Panc1 (cell line): Measurements from ENCODE around the gene GLIS1. TPM values are rescaled to one million over a fixed set of nuclear protein-coding genes. Genes with fewer than 3 reads are reported as not detected.

Source experiments
- ATAC-seq: fragments of 200-7000 bp; cut with Tn5 transposase; 2 replicates; pipeline ENCODE4 v1.9.1; 2020; ENCODE audit warnings: mild to moderate bottlenecking, moderate library complexity
- BruUV-seq: library from RNA; stranded (reverse); fragments of 400-500 nt; replicated peaks from 2 replicates; lab custom pipeline; 2021; lab: Mats Ljungman, UMichigan
- CTCF ChIA-PET: fragments of 300-600 bp; sonication (Branson Sonifier 250); formaldehyde crosslinking; loops from one replicate; lab custom pipeline; 2022; ENCODE audit warnings: antibody characterized with exemption; lab: Charles Lee
- POLR2A ChIA-PET: fragments of 300-600 bp; sonication (Branson Sonifier 250); formaldehyde crosslinking; loops from one replicate; lab custom pipeline; 2022; ENCODE audit warnings: antibody characterized with exemption; lab: Charles Lee
- DNase-seq: peaks from one replicate; pipeline ENCODE4 v3.0.0-alpha.2; 2010; ENCODE audit warnings: low read depth, low spot score
- H3K27ac ChIP-seq: 2 replicates; pipeline ENCODE4 v1.5.1; 2011; ENCODE audit warnings: mild to moderate bottlenecking, low read length, inconsistent platforms
- H3K27me3 ChIP-seq: fragments of 200-500 bp; sonication (Bioruptor generic); 2 replicates; pipeline ENCODE4 v1.6.0; 2014; ENCODE audit warnings: low read length, inconsistent platforms; ENCODE audit not compliant: control insufficient read depth, insufficient read depth
- H3K36me3 ChIP-seq: fragments of 200-500 bp; sonication (Bioruptor generic); 2 replicates; pipeline ENCODE4 v1.5.1; 2014; ENCODE audit warnings: inconsistent platforms, mild to moderate bottlenecking, low read length, moderate library complexity; ENCODE audit not compliant: control insufficient read depth, insufficient read depth
- H3K4me1 ChIP-seq: 2 replicates; pipeline ENCODE4 v1.5.1; 2011; ENCODE audit warnings: inconsistent platforms, mild to moderate bottlenecking, low read length, moderate library complexity; ENCODE audit not compliant: control insufficient read depth, insufficient read depth
- H3K4me3 ChIP-seq, 2 experiments: 2 replicates each; pipeline ENCODE4 v1.5.1; 2011 to 2012; ENCODE audit warnings: low read depth in 2 of 2, low read length in 2 of 2, mild to moderate bottlenecking in 2 of 2, inconsistent platforms in 1 of 2, moderate library complexity in 1 of 2
- H3K9me3 ChIP-seq: fragments of 200-500 bp; sonication (Bioruptor generic); 2 replicates; pipeline ENCODE4 v1.5.1; 2014; ENCODE audit warnings: low read depth, mild to moderate bottlenecking, inconsistent platforms, low read length, moderate library complexity; ENCODE audit not compliant: control insufficient read depth, insufficient read depth
- CTCF ChIP-seq: fragments of 450-650 bp; IDR thresholded peaks from 2 replicates; pipeline ENCODE4 v1.5.1; 2017; ENCODE audit warnings: mild to moderate bottlenecking
- POLR2AphosphoS5 ChIP-seq: IDR thresholded peaks from 2 replicates; pipeline ENCODE4 v1.6.1; 2012; ENCODE audit warnings: mild to moderate bottlenecking, low read depth, low read length, moderate library complexity
- REST ChIP-seq, 2 experiments: IDR thresholded peaks; 2 replicates each; pipeline ENCODE4 v1.6.1; 2011 to 2012; ENCODE audit warnings: low read depth in 2 of 2, control low read depth in 1 of 2, low read length in 1 of 2, mild to moderate bottlenecking in 1 of 2, moderate library complexity in 1 of 2; ENCODE audit not compliant: insufficient read depth in 1 of 2
- SIN3A ChIP-seq: IDR thresholded peaks from 2 replicates; pipeline ENCODE4 v1.6.1; 2012; ENCODE audit warnings: low read depth, mild to moderate bottlenecking, low read length, moderate library complexity, borderline replicate concordance; ENCODE audit not compliant: insufficient read depth
- TCF7L2 ChIP-seq: IDR thresholded peaks from 2 replicates; pipeline ENCODE4 v1.6.1; 2011; ENCODE audit warnings: mild to moderate bottlenecking, low read depth, low read length, inconsistent platforms
- in situ Hi-C: cut with HindIII; loops from 2 replicates; pipeline ENCODE4 v1.10.0; 2016; ENCODE audit warnings: low sequenced_read_pairs, low pct_unique_long_range_greater_than_20kb
- intact Hi-C: fragments of 100-400 bp; cut with micrococcal nuclease; formaldehyde crosslinking; loops from one replicate; pipeline ENCODE4 v1.10.0; 2022; ENCODE audit not compliant: unreplicated experiment
- total RNA-seq: library from RNA; stranded (reverse); gene quantifications from one replicate; pipeline ENCODE4 v1.2.1, GENCODE V29; 2021; ENCODE audit not compliant: unreplicated experiment

GLIS1 gene
- total RNA-seq, 1 experiment from 2014 or later: 0.28 TPM

GRCh38 chr1:53462193-53462592 is 276.8 kb downstream of the GLIS1 start:
- Histone ChIP-seq H3K27me3 (no peaks in the 10 kb centered on the region), H3K4me3 (no peak overlapping the region), H3K4me1 (no peaks in the 10 kb centered on the region), H3K9me3 (no peaks in the 10 kb centered on the region), H3K36me3 (no peaks in the 10 kb centered on the region), H3K27ac (no peak overlapping the region)
- TF ChIP-seq POLR2AphosphoS5 (no peak), SIN3A (no peak), TCF7L2 (no peak), REST (IDR thresholded peaks at IDR 0.05; ENCODE audit: insufficient read depth in 1 of 2, low read depth in 2 of 2, low read length in 1 of 2) (no peak), CTCF (no peak)
- intact Hi-C loops: no loop called here
- in situ Hi-C loops: no loop called here
- POLR2A ChIA-PET: no interaction called here
- no peak for DNase-seq
- CTCF ChIA-PET: interaction anchor here (0.7 kb wide), 1 partner anchor 141 kb away, joined by 3 read pairs; no protein-coding TSS in a partner anchor
- ATAC-seq: no peak
- BruUV-seq: no TSS peak

GRCh38 chr1:53461323-53462044 is 277.5 kb downstream of the GLIS1 start:
- intact Hi-C loops: no loop called here
- no peak for TF ChIP-seq CTCF
- no peak for TF ChIP-seq TCF7L2
- TF ChIP-seq REST (IDR thresholded peaks at IDR 0.05; ENCODE audit: insufficient read depth in 1 of 2, low read depth in 2 of 2, low read length in 1 of 2): no peak
- TF ChIP-seq POLR2AphosphoS5: no peak
- TF ChIP-seq SIN3A: no peak
- no peaks in the 10 kb centered on the region for H3K4me1 ChIP-seq
- no peaks in the 10 kb centered on the region; the same call in 1 of the 2 replicates for H3K27me3 ChIP-seq
- H3K9me3 ChIP-seq: no peaks in the 10 kb centered on the region
- DNase-seq (no peak), ATAC-seq (no peak)
- no peak overlapping the region for H3K27ac ChIP-seq
- ChIA-PET POLR2A (no interaction called here), CTCF (no interaction called here)
- no peak overlapping the region for H3K4me3 ChIP-seq
- in situ Hi-C loops: no loop called here
- no peaks in the 10 kb centered on the region for H3K36me3 ChIP-seq
- BruUV-seq: no TSS peak
